Measurements from ENCODE around the gene PHRF1.

DNA sequence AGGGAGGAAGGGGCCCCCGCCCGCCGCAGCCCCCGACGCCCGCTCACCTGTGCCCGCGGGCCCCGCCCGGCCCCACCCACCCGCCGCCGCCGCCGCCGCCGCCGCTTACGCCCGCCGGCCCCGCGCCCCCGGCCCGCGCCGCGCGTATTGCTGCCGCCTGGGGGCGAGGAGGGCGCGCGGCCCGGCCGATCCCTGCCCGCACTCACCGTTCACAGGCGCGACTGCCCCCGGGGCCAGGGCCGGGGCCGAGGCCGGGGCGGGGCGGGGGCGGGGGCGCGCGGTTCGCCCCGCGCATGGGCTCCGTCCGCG, 41.1 kb upstream of the PHRF1 start:
- TF ChIP-seq CTCF (IDR thresholded peaks at IDR 0.05; ENCODE audit: poor library complexity), result no peak
- no peak for TF ChIP-seq EZH2 (IDR thresholded peaks at IDR 0.05; ENCODE audit: borderline replicate concordance)

Measured in hepatocyte (in vitro differentiated cells).